Measurements from ENCODE around the gene SRRM4.
"Not testable (repeated sequence)": the region's sequence is repeated elsewhere in the genome, so short reads cannot be mapped to it uniquely, and the experiment has no call there.

SRRM4 gene

GRCh38 chr12:119071638-119072231, 90.4 kb downstream of the SRRM4 start:
- no peak for DNase-seq (ENCODE audit: low read depth)

GRCh38 chr12:119072440-119072839, 91.1 kb downstream of the SRRM4 start:
- no peak for DNase-seq (ENCODE audit: low read depth)

DNA sequence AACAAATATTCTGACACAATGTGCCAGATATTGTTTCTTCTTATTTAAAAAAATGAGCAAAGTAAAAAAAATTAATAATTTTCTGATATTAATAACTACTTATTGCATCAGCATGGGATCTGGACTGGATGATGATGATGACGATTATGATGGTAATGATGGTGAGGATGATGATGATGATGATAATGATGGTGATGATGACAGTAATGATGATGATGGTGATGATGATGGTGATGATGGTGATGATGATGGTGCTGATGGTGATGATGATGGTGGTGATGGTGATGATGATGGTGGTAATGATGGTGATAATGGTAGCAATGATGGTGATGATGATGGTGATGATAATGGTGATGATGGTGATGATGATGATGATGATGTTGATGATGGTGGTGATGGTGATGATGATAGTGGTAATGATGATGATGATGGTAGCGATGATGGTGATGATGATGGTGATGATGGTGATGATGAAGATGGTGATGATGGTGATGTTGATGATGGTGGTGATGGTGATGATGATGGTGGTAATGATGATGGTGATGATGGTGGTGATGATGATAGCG, 94.0 kb downstream of the SRRM4 start:
- DNase-seq (ENCODE audit: low read depth) = no peak

- no peak for DNase-seq (ENCODE audit: low read depth)
Observed at GRCh38 chr12:119075918-119076317, 94.6 kb downstream of the SRRM4 start.

GRCh38 chr12:119079530-119079929, 98.2 kb downstream of the SRRM4 start:
- DNase-seq (ENCODE audit: low read depth) = no peak

- DNase-seq (ENCODE audit: low read depth) = no peak
Observed at GRCh38 chr12:119082016-119082415, 100.7 kb downstream of the SRRM4 start.

DNA sequence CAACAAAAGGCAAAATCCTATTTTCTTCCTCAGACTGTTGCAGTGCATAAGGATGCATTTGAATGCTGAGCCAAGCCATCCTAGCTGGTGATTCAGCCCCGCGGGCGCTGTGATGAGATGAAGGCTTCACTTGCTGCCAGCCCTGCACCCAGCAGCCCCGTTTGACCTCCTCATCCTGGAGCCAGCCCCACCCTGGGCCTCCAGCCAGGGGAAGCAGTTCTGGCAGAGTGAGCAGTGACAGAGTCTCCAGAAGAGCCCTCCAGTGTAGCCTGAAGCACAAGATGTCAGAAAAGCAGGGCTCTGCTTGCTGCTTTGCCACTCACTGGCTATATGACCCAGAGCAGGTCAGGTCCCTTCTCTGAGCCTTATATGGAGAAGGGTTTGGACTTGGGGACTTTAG, 101.2 kb downstream of the SRRM4 start:
- DNase-seq (ENCODE audit: low read depth) = no peak

DNA sequence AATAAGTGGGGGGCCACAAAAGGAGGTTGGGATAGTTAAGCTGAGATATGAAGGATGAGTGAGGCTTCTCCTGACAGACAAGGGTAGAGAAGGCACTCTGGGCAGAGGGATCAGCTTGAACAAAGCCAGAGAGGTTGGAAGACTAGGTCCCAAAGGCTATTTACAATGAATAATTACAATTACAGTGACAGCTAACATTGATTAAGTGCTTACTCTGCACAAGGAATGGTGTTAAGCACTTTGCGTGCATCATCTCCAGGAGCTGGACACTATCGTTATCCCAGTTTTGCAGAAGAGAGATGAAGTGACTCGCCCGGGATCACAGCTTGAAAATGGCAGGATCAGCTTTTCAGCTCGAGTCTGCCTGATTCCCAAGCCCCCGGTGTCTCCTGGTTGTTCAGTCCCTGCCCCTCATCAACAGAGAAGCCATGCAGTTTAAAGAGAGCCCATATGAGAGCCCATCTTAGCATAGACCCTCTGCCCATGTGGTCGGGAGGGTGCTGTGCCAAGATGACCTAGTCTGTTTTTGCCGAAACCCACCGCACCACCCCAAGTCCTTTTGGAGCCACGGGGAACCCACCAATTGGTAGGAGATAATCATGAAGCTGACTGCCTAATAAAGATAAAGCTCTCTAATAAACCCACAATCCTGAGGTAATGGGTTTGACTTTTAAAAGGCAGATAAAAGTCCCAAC, 107.5 kb downstream of the SRRM4 start:
- no peak for DNase-seq (ENCODE audit: low read depth)

GRCh38 chr12:119089380-119090013, 108.2 kb downstream of the SRRM4 start:
- DNase-seq (ENCODE audit: low read depth) = no peak

DNA sequence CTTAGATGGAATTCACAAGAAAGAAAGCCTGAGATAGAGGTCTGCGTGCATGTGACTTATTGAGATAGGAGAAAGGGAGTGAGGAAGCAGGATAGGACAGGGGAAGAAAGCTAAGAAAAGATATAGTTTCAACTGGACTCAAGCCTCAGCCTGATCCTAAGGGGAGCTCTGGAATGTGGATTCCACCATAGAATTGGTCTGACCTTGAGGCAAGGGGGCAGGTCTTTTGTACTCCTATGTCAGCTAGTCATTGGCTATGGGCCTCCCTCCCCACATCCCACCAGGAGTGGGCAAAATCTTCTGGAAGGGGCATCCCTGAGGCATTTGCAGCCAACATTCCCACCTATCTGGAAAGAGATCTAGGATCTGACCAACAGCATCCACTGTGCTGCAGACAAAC, 108.9 kb downstream of the SRRM4 start:
- no peak for DNase-seq (ENCODE audit: low read depth)

DNA sequence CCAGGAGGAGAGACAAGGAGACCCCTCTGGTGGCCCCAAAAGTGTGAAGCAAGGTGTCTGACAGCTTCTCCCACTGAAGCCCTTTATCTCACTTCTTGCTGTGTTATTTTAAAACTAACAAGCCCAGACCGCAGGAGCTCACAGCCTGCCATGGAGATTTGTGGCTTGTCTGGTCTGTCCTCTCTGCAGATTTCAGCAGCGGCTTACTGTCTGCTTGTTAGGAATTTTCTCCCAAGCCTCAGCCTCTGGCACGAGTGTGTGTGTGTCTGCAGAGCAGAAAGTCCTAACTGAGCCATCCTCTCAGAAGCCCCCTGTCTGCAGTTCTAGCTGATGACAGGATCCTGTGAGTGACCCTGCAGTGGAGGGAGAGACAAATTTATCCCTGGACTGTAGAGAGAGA, 109.5 kb downstream of the SRRM4 start:
- DNase-seq (ENCODE audit: low read depth) = no peak

DNA sequence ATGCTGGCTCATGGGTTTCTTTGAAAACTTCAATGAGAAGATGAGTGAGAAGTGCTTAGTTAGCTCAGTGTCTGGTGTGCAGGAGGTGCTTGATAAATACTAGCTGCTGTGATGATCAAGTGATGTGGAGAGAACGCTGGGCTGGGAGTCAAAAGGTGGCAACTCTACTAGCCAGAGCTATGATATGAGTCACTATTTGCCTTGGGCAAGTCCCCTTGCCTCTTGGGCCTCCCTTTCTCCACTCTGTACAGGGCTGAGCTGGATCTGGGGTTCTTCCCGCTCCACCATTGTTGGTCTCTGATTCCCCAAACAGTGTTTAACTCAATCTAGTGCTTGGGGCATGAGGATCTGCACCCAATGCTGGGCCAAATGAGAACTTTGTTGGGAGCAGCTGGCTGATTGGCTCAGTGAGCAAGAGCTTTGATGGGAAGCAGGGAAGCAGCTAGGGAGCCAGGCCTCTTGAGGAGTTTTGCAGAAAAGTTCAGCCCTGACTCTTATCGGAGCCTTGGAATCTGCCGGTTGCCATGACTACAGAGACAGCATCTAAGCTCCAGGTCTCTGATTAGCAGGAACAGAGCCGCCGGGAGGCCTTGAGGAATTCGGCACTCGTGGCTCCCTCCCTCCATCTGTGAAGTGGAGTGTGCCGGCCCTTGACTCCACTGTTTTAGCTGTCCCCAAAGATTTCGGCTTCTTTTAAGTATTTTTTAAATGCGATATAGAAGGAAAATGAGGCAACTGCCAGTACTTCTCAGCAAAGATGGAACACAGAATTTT, 115.3 kb downstream of the SRRM4 start:
- DNase-seq (ENCODE audit: low read depth) = no peak

DNA sequence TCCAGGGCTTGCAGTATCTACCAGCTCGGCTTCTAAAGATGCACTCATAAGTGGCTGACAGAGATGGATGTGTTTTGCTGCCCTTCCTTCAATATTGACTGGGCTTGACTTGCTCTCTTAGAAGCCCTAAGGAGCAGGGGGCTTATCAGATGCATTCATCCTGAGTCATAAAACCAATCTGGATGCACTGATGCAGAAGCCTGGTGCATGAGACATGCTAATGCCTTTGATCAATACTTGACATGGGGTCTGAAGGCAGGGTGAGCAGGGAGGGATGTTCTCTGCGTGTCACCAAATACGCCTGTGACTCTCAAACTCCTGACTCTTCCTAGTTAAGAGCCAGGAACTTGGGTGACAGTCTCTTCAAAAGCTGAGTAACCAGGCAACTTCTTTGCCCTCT, 119.6 kb downstream of the SRRM4 start:
- no peak for DNase-seq (ENCODE audit: low read depth)

DNA sequence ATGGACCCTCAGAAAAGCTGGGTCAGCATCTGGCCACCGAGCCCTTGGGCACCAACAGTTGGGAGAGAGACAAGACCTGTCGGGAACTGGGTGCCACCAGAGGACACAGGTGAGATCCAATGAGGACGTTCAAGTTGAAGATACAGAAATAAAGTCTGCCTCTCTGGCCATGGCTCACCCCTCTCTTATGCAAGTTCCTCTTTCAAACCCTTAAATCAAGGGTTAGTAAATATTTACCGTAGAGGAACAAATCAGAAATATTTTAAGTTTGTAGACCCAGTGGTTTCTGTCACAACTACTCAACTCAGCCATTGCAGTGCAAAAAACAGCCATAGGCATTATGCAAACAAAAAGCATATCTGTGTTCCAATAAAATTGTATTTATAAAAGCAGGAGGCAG, 120.9 kb downstream of the SRRM4 start:
- no peak for DNase-seq (ENCODE audit: low read depth)

- no peak for DNase-seq (ENCODE audit: low read depth)
Observed at GRCh38 chr12:119102714-119103113, 121.4 kb downstream of the SRRM4 start.

- not testable (repeated sequence) for DNase-seq (ENCODE audit: low read depth)
Observed at GRCh38 chr12:119104969-119105368, 123.6 kb downstream of the SRRM4 start.

DNA sequence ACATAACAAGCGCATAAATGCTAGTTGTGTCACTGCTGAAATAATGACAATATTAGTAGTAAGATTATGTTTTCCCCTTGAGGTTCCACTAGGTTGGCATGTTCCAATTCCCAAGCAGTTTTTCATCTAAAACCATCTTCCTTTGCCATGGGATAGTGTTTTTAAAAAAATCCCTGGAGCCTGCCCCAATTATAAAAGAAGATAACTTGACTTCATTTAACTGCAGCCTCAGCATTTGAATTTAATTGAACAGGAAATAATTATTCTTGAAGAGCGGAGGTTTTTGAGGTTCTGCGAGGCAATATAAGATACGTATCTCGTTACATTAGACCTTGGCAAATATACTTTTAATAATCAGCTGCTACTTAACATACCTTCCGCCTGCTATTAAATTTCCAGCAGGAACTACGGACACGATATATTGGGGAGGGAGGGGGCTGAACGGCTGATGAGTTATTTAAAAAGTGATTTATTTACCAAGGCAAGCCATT, 132.2 kb downstream of the SRRM4 start:
- no peak for DNase-seq (ENCODE audit: low read depth)

- no peak for DNase-seq (ENCODE audit: low read depth)
Observed at GRCh38 chr12:119114294-119114693, 133.0 kb downstream of the SRRM4 start.

DNA sequence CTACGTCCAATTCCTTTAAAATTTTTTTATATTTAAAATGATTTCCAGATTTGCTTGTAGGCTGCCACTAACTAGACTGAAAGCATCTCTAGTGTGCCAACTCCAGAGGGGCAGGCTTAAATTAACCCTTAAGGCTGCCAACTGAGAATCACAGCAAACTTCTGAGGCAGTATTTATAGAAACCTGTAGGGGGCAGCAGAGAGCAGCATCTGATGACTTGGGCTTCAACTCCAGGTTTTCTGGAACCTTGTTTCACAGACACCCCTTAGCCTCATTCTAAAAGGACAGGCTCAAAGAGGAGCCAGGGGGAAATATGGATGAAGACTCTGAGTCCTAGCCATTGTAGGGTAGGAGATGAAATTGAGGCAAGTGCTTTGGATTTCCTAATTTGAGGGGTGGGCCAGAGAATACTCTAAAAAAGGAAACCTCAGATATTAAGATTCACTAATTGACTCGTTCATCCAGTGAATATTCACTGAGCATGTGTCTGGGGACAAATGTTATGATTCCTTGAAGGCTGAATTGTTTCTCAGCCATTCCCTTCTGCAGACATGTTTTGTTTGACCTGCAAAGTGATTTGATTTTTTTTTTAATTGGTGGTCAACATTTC, 134.1 kb downstream of the SRRM4 start:
- peak; percentile 7 for DNase-seq (ENCODE audit: low read depth)

DNA sequence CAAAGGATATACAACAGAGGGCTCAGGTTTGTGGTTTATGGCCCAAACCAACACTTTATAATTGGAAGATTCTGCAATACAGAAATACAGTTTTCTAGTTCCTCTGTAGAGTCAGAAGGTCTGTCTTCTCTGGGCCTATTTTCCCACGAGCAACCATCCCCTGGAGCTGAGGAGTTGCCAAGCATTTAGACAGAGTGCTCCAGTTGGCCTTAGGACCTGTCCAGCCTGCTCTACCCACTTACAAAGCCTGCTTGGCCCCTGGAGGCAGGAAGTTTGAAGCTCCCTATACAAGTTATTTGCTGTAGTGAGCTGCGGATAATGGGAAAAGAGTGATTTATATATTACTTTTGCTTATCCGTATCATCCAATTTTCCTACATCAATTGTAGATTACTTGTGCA, 136.6 kb downstream of the SRRM4 start:
- no peak for DNase-seq (ENCODE audit: low read depth)

DNA sequence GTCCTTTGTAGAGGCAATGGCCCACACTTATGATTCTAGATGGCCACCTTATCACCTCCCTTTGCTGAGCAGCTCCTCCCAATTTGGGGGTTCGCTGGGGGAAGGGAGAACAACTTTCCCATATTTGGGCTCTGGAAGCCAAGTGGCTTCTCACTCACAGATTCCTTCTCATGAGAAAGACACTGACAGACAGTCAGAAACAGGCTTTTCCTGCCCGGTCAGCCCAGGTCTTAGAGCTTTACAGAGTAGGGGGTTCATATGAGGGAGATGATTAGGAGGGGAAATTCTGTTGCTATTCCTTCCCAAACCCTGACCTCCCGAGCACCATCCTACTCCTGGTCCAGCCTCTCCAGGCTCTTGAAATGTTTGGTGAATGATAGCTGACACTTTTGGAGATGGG, 137.3 kb downstream of the SRRM4 start:
- no peak for DNase-seq (ENCODE audit: low read depth)

DNA sequence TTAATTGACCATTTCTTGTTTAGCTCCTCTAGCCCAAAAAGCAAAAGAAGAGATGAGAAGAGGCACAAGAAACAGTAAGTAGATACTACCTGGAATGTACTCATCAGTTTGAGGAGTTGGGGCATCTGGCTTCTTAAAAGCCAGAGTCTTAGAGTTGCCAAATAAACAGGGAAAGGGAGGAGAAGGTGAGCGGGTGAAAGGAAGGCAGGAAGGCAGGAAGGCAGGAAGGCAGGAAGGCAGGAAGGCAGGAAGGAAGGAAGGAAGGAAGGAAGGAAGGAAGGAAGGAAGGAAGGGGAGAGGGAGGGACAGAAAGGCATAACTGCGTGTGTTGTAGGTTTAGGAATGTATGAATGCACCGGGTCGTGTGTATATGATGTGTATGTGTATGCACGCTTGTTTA, 140.7 kb downstream of the SRRM4 start:
- DNase-seq (ENCODE audit: low read depth) = no peak
